HG02763 (cell line): ENCODE data around the gene ANXA1.

ENCODE experiments used
- ATAC-seq: cut with Tn5 transposase; IDR thresholded peaks from one replicate; pipeline ENCODE4 v1.9.1; 2021; ENCODE audit warnings: mild to moderate bottlenecking, moderate library complexity; ENCODE audit not compliant: unreplicated experiment

Gene ANXA1

GRCh38 chr9:73206851-73207250, 55.2 kb downstream of the ANXA1 start:
- ATAC-seq: no peak

DNA sequence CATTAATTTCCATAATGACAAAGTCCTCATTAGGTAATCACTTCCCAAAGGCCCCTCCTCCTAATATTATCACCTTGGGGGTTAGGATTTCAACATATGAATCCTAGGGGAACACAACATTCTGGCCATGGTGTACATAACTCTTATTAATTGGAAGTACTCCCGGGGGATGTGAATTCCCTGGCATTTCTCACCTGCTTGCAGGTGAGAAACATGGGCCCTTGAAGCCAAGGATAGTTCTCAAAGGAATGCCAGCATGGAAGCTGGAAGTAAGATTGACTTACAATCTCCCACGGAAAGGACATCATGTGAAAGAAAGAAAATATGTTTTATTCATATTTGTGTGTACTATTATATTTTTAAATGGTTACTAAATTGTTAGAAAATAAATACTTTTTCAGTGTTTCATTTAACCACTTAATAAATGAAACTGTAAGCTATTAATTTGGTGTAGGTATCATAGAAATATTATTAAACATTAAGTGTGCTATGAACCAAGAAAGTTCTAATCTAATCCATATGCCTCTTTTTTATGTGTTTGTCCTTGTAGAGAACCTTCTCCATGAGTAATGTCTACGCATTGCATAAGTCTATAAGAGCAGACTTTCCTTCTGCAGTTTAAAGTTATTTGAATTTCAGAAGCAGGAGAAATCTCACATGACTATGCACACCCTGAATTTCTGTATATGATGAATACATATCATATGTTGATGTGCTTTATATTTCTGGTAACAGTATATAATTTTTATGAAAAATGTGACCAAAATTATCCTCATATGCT, 59.4 kb downstream of the ANXA1 start:
- no peak for ATAC-seq

DNA sequence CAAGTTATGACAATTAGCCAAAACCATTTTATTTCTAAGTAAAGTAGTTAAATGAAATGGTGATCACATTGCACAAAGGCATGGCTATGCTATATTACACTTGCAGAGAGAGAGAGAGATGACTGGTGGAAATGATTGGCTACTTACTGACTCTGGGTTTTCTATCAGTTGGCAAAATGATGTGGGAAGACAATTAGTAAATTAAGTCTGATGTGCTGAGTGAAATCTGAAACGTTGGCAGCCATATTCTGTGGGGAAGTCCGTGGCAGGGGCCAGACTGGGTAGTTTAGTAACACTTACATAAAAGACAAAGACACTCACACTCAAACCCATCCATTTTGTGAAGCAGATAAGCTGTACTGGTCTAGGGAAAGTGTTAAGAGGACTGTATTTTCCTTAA, 61.6 kb downstream of the ANXA1 start:
- no peak for ATAC-seq

DNA sequence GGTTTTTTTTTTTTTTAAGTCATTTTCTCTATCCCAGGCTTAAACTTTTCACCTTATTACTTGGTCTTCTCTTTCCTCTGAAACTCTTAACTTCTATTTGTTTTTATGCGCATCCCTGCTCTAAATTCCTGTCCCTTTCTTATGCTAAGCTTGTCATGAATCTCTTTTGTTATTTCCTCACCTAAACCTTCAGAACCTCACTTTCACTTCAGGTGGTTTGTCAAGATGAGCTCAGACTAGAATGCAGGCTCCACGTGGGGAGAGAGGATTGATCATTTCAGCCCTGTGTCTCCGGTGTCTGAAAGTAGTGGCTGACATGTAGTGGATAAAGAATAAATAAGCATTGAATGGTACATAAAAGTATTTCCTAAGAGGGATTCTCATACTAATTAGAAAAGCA, 63.6 kb downstream of the ANXA1 start:
- no peak for ATAC-seq

GRCh38 chr9:73216100-73216499, 64.4 kb downstream of the ANXA1 start:
- ATAC-seq: no peak
